HG03354 (cell line): ENCODE data around the gene TTYH2.

Experiments used
- ATAC-seq: cut with Tn5 transposase; IDR thresholded peaks from one replicate; pipeline ENCODE4 v1.9.1; 2021; ENCODE audit warnings: mild to moderate bottlenecking; ENCODE audit not compliant: unreplicated experiment, poor library complexity, severe bottlenecking

The TTYH2 gene

GRCh38 chr17:74305865-74306654 lies 92.7 kb downstream of the TTYH2 start:
- ATAC-seq: no peak

- no peak for ATAC-seq
These were observed 94.8 kb downstream of the TTYH2 start for GRCh38 chr17:74307984-74308773.

GRCh38 chr17:74309902-74310301 lies 96.5 kb downstream of the TTYH2 start:
- ATAC-seq: no peak
